GM13977 (cell line): ENCODE measurements around the gene SKA2.
"Not testable (repeated sequence)": the region's sequence is repeated elsewhere in the genome, so short reads cannot be mapped to it uniquely, and the experiment has no call there.

Source experiments
- DNase-seq: peaks from one replicate; pipeline ENCODE4 v3.0.0; 2012; ENCODE audit warnings: low spot score
- CTCF ChIP-seq: IDR thresholded peaks from 2 replicates; pipeline ENCODE4 v1.5.1; 2012; ENCODE audit warnings: mild to moderate bottlenecking, control low read depth; ENCODE audit not compliant: insufficient read depth; ENCODE audit errors: extremely low read depth, missing control alignments
- in situ Hi-C: fragments of 300-500 bp; cut with MboI; formaldehyde crosslinking; loops from one replicate; pipeline ENCODE4 v1.12.0; 2022; ENCODE audit warnings: low sequenced_read_pairs, low pct_unique_long_range_greater_than_20kb, mixed read lengths, inconsistent platforms; ENCODE audit not compliant: unreplicated experiment

The SKA2 gene

GRCh38 chr17:59145571-59146096 lies 9.4 kb downstream of the SKA2 start:
- no peak for DNase-seq
- no peak for TF ChIP-seq CTCF
- in situ Hi-C loops = no loop called here

GRCh38 chr17:59141860-59142259 lies 13.1 kb downstream of the SKA2 start:
- TF ChIP-seq CTCF = no peak
- DNase-seq = no peak
- in situ Hi-C loops = no loop called here

GRCh38 chr17:59139939-59140338 lies 15.0 kb downstream of the SKA2 start:
- no peak for TF ChIP-seq CTCF
- DNase-seq = no peak

GRCh38 chr17:59138339-59138738 lies 16.6 kb downstream of the SKA2 start:
- in situ Hi-C loops, DNase-seq: not testable (repeated sequence)

More at GRCh38 chr17:59139939-59140338, 15.0 kb downstream of the SKA2 start:
- in situ Hi-C loops = no loop called here

- in situ Hi-C loops = no loop called here
- no peak for DNase-seq
- no peak for TF ChIP-seq CTCF
Observed at GRCh38 chr17:59131131-59131530, 23.9 kb downstream of the SKA2 start.

GRCh38 chr17:59129814-59130213 lies 25.2 kb downstream of the SKA2 start:
- in situ Hi-C loops = no loop called here
- DNase-seq = no peak
- TF ChIP-seq CTCF = no peak

GRCh38 chr17:59126809-59127417 lies 28.1 kb downstream of the SKA2 start:
- no peak for DNase-seq
- in situ Hi-C loops = no loop called here
- TF ChIP-seq CTCF = no peak
